HFF-Myc (cell line): Measurements from ENCODE around the gene SCG2.

Experiments used
- DNase-seq: peaks from one replicate; pipeline ENCODE4 v3.0.0-alpha.2; 2011; ENCODE audit warnings: low read depth; ENCODE audit errors: extremely low read depth
- H3K4me3 ChIP-seq: replicated peaks from 2 replicates; pipeline ENCODE4 v1.5.1; 2011; ENCODE audit warnings: low read depth, mild to moderate bottlenecking, control low read depth, low read length
- CTCF ChIP-seq: IDR thresholded peaks from 2 replicates; pipeline ENCODE4 v1.5.1; 2012; ENCODE audit warnings: mild to moderate bottlenecking, low read depth, low read length, control low read depth; ENCODE audit errors: missing control alignments

SCG2 gene

GRCh38 chr2:223591596-223591995 is 10.6 kb downstream of the SCG2 start:
- DNase-seq = peak; percentile 30
- H3K4me3 ChIP-seq = no peak overlapping the region
- no peak for TF ChIP-seq CTCF

- no peak for TF ChIP-seq CTCF
- DNase-seq = no peak
- no peak overlapping the region for H3K4me3 ChIP-seq
Observed at GRCh38 chr2:223590964-223591363, 11.2 kb downstream of the SCG2 start.

GRCh38 chr2:223589901-223590300 is 12.3 kb downstream of the SCG2 start:
- no peak overlapping the region for H3K4me3 ChIP-seq
- DNase-seq = no peak

GRCh38 chr2:223588251-223588650 is 13.9 kb downstream of the SCG2 start:
- DNase-seq = no peak
- no peak overlapping the region for H3K4me3 ChIP-seq
- TF ChIP-seq CTCF = no peak

More at GRCh38 chr2:223589901-223590300, 12.3 kb downstream of the SCG2 start:
- TF ChIP-seq CTCF = no peak

- no peak overlapping the region for H3K4me3 ChIP-seq
- DNase-seq = no peak
- TF ChIP-seq CTCF = no peak
Observed at GRCh38 chr2:223587301-223587700, 14.9 kb downstream of the SCG2 start.

GRCh38 chr2:223586261-223586660 is 15.9 kb downstream of the SCG2 start:
- DNase-seq = no peak

More at GRCh38 chr2:223586261-223586660, 15.9 kb downstream of the SCG2 start:
- no peak for TF ChIP-seq CTCF
- no peak overlapping the region for H3K4me3 ChIP-seq
